Measurements from ENCODE around the gene GHR. TPM values are rescaled to one million over a fixed set of nuclear protein-coding genes. Genes with fewer than 3 reads are reported as not detected.

The GHR gene
- total and polyA plus RNA-seq, 2 donors (not counting 3 experiments of a cell fraction or from before 2014, with no cell fraction given): 0.27 to 0.28 TPM

DNA sequence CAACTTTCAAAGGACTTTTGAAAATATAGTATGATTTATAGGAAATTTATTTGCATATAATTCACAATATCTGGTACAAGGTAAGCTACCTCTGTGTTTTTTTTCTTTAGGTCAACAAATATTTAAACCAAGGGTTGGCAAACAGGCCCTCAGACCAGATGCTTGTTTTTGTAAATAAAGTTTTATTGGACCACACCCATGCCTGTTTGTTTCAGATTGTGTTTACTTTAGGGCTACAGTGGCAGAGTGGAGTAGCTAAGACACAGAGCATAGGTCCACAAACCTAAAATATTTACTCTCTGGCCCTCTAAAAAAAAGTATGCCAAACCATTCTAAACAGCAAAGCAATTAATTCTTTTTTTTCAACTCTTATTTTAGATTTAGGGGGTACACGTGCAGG is 213.7 kb downstream of the GHR start:
- Histone ChIP-seq H3K9me1 (replicated peaks; ENCODE audit: control insufficient read depth, extremely low read depth, insufficient read depth, low read length) (no peaks in the 10 kb centered on the region), H4K20me1 (replicated peaks; ENCODE audit: control insufficient read depth, extremely low read depth, insufficient read depth, low read length) (no peaks in the 10 kb centered on the region), H3K36me3 (ENCODE audit: control insufficient read depth in 2 of 2, extremely low read depth in 1 of 2, insufficient read depth in 2 of 2, low read length in 2 of 2) (no peaks in the 10 kb centered on the region), H3K27ac (ENCODE audit: insufficient read depth, low read depth, low read length) (no peak overlapping the region), H3K9me3 (replicated peaks; ENCODE audit: control insufficient read depth, insufficient read depth, low read length) (no peaks in the 10 kb centered on the region), H3K9ac (replicated peaks; ENCODE audit: extremely low read depth, insufficient read depth, low read length) (no peak overlapping the region), H2AFZ (ENCODE audit: low read depth, low read length) (no peak overlapping the region), H3K4me3 (replicated peaks in 1 of 3; ENCODE audit: insufficient read depth in 1 of 3, low read depth in 1 of 3, low read length in 3 of 3) (no peak overlapping the region), H3K4me2 (ENCODE audit: insufficient read depth, low read length) (no peak overlapping the region), H3K4me1 (ENCODE audit: control insufficient read depth, extremely low read depth, insufficient read depth, low read length) (no peaks in the 10 kb centered on the region), H3K79me2 (ENCODE audit: control insufficient read depth, insufficient read depth, low read length) (no peaks in the 10 kb centered on the region), H3K27me3 (ENCODE audit: control insufficient read depth in 2 of 2, insufficient read depth in 2 of 2, low read length in 2 of 2) (no peaks in the 10 kb centered on the region)
- BruUV-seq (replicated peaks): no TSS peak
- ChIA-PET CTCF (interaction anchor here (0.6 to 1.4 kb wide), 4 partner anchors 8 to 253 kb away, joined by 3 to 4 read pairs (median 3); no protein-coding TSS in a partner anchor), POLR2A (no interaction called here)
- FAIRE-seq (no peak), DNase-seq (ENCODE audit: low read depth, low spot score) (no peak)
- TF ChIP-seq POLR2A (IDR thresholded peaks at IDR 0.05; ENCODE audit: low read depth, low read length) (no peak), FOS (IDR thresholded peaks at IDR 0.05; ENCODE audit: borderline replicate concordance, insufficient read depth, low read length) (no peak), GATA2 (IDR thresholded peaks at IDR 0.05; ENCODE audit: insufficient read depth, insufficient read length, low read depth, low read length) (no peak), JUN (IDR thresholded peaks at IDR 0.05; ENCODE audit: borderline replicate concordance, insufficient read depth, insufficient read length, low read depth) (no peak), POLR2AphosphoS5 (IDR thresholded peaks at IDR 0.05; ENCODE audit: insufficient read depth, low read depth, low read length) (no peak), MYC (IDR thresholded peaks at IDR 0.05; ENCODE audit: low read depth, low read length) (no peak), EZH2 (IDR thresholded peaks at IDR 0.05; ENCODE audit: borderline replicate concordance, low read depth, low read length, severe bottlenecking) (no peak)
- TF ChIP-seq, protein P1, sequence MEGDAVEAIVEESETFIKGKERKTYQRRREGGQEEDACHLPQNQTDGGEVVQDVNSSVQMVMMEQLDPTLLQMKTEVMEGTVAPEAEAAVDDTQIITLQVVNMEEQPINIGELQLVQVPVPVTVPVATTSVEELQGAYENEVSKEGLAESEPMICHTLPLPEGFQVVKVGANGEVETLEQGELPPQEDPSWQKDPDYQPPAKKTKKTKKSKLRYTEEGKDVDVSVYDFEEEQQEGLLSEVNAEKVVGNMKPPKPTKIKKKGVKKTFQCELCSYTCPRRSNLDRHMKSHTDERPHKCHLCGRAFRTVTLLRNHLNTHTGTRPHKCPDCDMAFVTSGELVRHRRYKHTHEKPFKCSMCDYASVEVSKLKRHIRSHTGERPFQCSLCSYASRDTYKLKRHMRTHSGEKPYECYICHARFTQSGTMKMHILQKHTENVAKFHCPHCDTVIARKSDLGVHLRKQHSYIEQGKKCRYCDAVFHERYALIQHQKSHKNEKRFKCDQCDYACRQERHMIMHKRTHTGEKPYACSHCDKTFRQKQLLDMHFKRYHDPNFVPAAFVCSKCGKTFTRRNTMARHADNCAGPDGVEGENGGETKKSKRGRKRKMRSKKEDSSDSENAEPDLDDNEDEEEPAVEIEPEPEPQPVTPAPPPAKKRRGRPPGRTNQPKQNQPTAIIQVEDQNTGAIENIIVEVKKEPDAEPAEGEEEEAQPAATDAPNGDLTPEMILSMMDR (IDR thresholded peaks at IDR 0.05; ENCODE audit: extremely low read depth in 1 of 2, insufficient read depth in 1 of 2, low read depth in 1 of 2, low read length in 2 of 2): no peak
- TF ChIP-seq, protein P2, sequence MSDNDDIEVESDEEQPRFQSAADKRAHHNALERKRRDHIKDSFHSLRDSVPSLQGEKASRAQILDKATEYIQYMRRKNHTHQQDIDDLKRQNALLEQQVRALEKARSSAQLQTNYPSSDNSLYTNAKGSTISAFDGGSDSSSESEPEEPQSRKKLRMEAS (IDR thresholded peaks at IDR 0.05; ENCODE audit: insufficient read depth, insufficient read length): no peak
- intact Hi-C loops (cut with micrococcal nuclease): loop anchor here (1.0 kb wide), 1 partner anchor 214 kb away; the partner anchor contains the start of gene GHR
- dilution Hi-C loops (cut with MboI; ENCODE audit: extremely low pct_ligation_motif_present, low sequenced_read_pairs): no loop called here
